ENCODE measurements around the gene PDLIM5.
"Not testable (repeated sequence)": the region's sequence is repeated elsewhere in the genome, so short reads cannot be mapped to it uniquely, and the experiment has no call there.

Gene PDLIM5

GRCh38 chr4:94488670-94489069, 36.9 kb downstream of the PDLIM5 start:
- FAIRE-seq (no peak), DNase-seq (ENCODE audit: insufficient read length, low spot score) (no peak)

GRCh38 chr4:94489098-94489497, 37.4 kb downstream of the PDLIM5 start:
- no peak for FAIRE-seq

GRCh38 chr4:94490437-94490836, 38.7 kb downstream of the PDLIM5 start:
- FAIRE-seq: no peak
- no peak for DNase-seq (ENCODE audit: insufficient read length, low spot score)

More at GRCh38 chr4:94489098-94489497, 37.4 kb downstream of the PDLIM5 start:
- DNase-seq (ENCODE audit: insufficient read length, low spot score): no peak

- DNase-seq (ENCODE audit: insufficient read length, low spot score) (no peak), FAIRE-seq (no peak)
These were observed 39.6 kb downstream of the PDLIM5 start for GRCh38 chr4:94491322-94491721.

- DNase-seq (ENCODE audit: insufficient read length, low spot score) (no peak), FAIRE-seq (no peak)
These were observed 43.7 kb downstream of the PDLIM5 start for GRCh38 chr4:94495408-94495807.

- FAIRE-seq: no peak
- no peak for DNase-seq (ENCODE audit: insufficient read length, low spot score)
These were observed 45.9 kb downstream of the PDLIM5 start for GRCh38 chr4:94497690-94498089.

GRCh38 chr4:94498502-94498901, 46.8 kb downstream of the PDLIM5 start:
- FAIRE-seq: peak; percentile 28
- no peak for DNase-seq (ENCODE audit: insufficient read length, low spot score)

- no peak for FAIRE-seq
These were observed 48.9 kb downstream of the PDLIM5 start for GRCh38 chr4:94500685-94501084.

GRCh38 chr4:94504545-94504944, 52.8 kb downstream of the PDLIM5 start:
- DNase-seq (ENCODE audit: insufficient read length, low spot score): no peak
- no peak for FAIRE-seq

More at GRCh38 chr4:94500685-94501084, 48.9 kb downstream of the PDLIM5 start:
- no peak for DNase-seq (ENCODE audit: insufficient read length, low spot score)

- FAIRE-seq (no peak), DNase-seq (ENCODE audit: insufficient read length, low spot score) (no peak)
These were observed 55.1 kb downstream of the PDLIM5 start for GRCh38 chr4:94506822-94507221.

- no peak for FAIRE-seq
These were observed 55.5 kb downstream of the PDLIM5 start for GRCh38 chr4:94507281-94507680.

GRCh38 chr4:94507708-94508107, 56.0 kb downstream of the PDLIM5 start:
- FAIRE-seq: no peak
- no peak for DNase-seq (ENCODE audit: insufficient read length, low spot score)

More at GRCh38 chr4:94507281-94507680, 55.5 kb downstream of the PDLIM5 start:
- DNase-seq (ENCODE audit: insufficient read length, low spot score): no peak

GRCh38 chr4:94508296-94508695, 56.6 kb downstream of the PDLIM5 start:
- FAIRE-seq (no peak), DNase-seq (ENCODE audit: insufficient read length, low spot score) (no peak)

GRCh38 chr4:94508806-94509205, 57.1 kb downstream of the PDLIM5 start:
- FAIRE-seq (no peak), DNase-seq (ENCODE audit: insufficient read length, low spot score) (no peak)

GRCh38 chr4:94511591-94511990, 59.8 kb downstream of the PDLIM5 start:
- DNase-seq (ENCODE audit: insufficient read length, low spot score) (no peak), FAIRE-seq (no peak)

- FAIRE-seq; DNase-seq (ENCODE audit: insufficient read length, low spot score): not testable (repeated sequence)
These were observed 61.8 kb downstream of the PDLIM5 start for GRCh38 chr4:94513532-94513931.

- FAIRE-seq: no peak
- DNase-seq (ENCODE audit: insufficient read length, low spot score): no peak
These were observed 63.6 kb downstream of the PDLIM5 start for GRCh38 chr4:94515365-94515764.

GRCh38 chr4:94516067-94516466, 64.3 kb downstream of the PDLIM5 start:
- no peak for FAIRE-seq
- DNase-seq (ENCODE audit: insufficient read length, low spot score): no peak

- FAIRE-seq: no peak
- DNase-seq (ENCODE audit: insufficient read length, low spot score): no peak
These were observed 65.3 kb downstream of the PDLIM5 start for GRCh38 chr4:94516999-94517398.

GRCh38 chr4:94517492-94517891, 65.8 kb downstream of the PDLIM5 start:
- FAIRE-seq (no peak), DNase-seq (ENCODE audit: insufficient read length, low spot score) (no peak)

- DNase-seq (ENCODE audit: insufficient read length, low spot score): no peak
- peak; percentile 77 for FAIRE-seq
These were observed 67.3 kb downstream of the PDLIM5 start for GRCh38 chr4:94519019-94519418.

- no peak for FAIRE-seq
These were observed 68.4 kb downstream of the PDLIM5 start for GRCh38 chr4:94519925-94520789.

More at GRCh38 chr4:94519925-94520789, 68.4 kb downstream of the PDLIM5 start:
- DNase-seq (ENCODE audit: insufficient read length, low spot score): no peak

All from GM19239 (cell line).